Endothelial cell of umbilical vein (primary cell): Measurements from ENCODE around the gene CMTM2. TPM values are rescaled to one million over a fixed set of nuclear protein-coding genes. Genes with fewer than 3 reads are reported as not detected.

Source experiments
- BruUV-seq: library from RNA; stranded (reverse); fragments of 400-500 nt; replicated peaks from 2 replicates; lab custom pipeline; 2021; lab: Mats Ljungman, UMichigan
- CTCF ChIA-PET: fragments of 300-600, 350-600 bp; sonication (Branson Sonifier 250); formaldehyde crosslinking; loops from one replicate; lab custom pipeline; 2021; ENCODE audit warnings: antibody characterized with exemption, inconsistent platforms; lab: Charles Lee
- POLR2A ChIA-PET: fragments of 300-600, 350-600 bp; sonication (Branson Sonifier 250); formaldehyde crosslinking; loops from one replicate; lab custom pipeline; 2021; ENCODE audit warnings: antibody characterized with exemption, inconsistent platforms; lab: Charles Lee
- DNase-seq: peaks from one replicate; pipeline ENCODE4 v3.0.0-alpha.2; 2011; ENCODE audit warnings: low read depth, low spot score
- FAIRE-seq: peaks from 2 replicates; lab custom pipeline; 2011; peaks lifted over from hg19 to GRCh38; lab: Jason Lieb, UNC
- H2AFZ ChIP-seq: 2 replicates; pipeline ENCODE4 v1.6.0; 2012; ENCODE audit warnings: low read depth, low read length, control low read depth, inconsistent platforms
- H3K27ac ChIP-seq: 2 replicates; pipeline ENCODE4 v1.5.1; 2011; ENCODE audit warnings: low read depth, mild to moderate bottlenecking, control low read depth, low read length, moderate library complexity; ENCODE audit not compliant: insufficient read depth
- H3K27me3 ChIP-seq, 2 experiments: 2 replicates each; pipeline versions ENCODE4 v1.6.0 to v1.6.1; 2011; ENCODE audit warnings: low read length in 2 of 2, mixed read lengths in 1 of 2; ENCODE audit not compliant: control insufficient read depth in 2 of 2, insufficient read depth in 2 of 2
- H3K36me3 ChIP-seq, 2 experiments: 2 replicates in 1 of 2; 3 replicates in 1 of 2; pipeline ENCODE4 v1.5.1; 2011; ENCODE audit warnings: low read length in 2 of 2, mild to moderate bottlenecking in 1 of 2, moderate library complexity in 1 of 2; ENCODE audit not compliant: control insufficient read depth in 2 of 2, insufficient read depth in 2 of 2; ENCODE audit errors: extremely low read depth in 1 of 2
- H3K4me1 ChIP-seq: 3 replicates; pipeline ENCODE4 v1.5.1; 2011; ENCODE audit warnings: mild to moderate bottlenecking, low read length; ENCODE audit not compliant: control insufficient read depth, insufficient read depth; ENCODE audit errors: extremely low read depth
- H3K4me2 ChIP-seq: 2 replicates; pipeline ENCODE4 v1.6.1; 2011; ENCODE audit warnings: low read length, control low read depth, mixed read lengths; ENCODE audit not compliant: insufficient read depth
- H3K4me3 ChIP-seq, 3 experiments: fragments of 200-600 bp in 1 of 3; sonication (generic), shearing (Covaris generic) in 1 of 3; replicated peaks in 1 of 3; 2 replicates each; pipeline ENCODE4 v1.5.1; 2011 to 2016; ENCODE audit warnings: control low read depth in 3 of 3, low read length in 3 of 3, mild to moderate bottlenecking in 2 of 3, inconsistent platforms in 1 of 3, low read depth in 1 of 3, moderate library complexity in 1 of 3; ENCODE audit not compliant: insufficient read depth in 1 of 3
- H3K79me2 ChIP-seq: 2 replicates; pipeline ENCODE4 v1.6.0; 2012; ENCODE audit warnings: low read length, inconsistent platforms; ENCODE audit not compliant: control insufficient read depth, insufficient read depth
- H3K9ac ChIP-seq: replicated peaks from 2 replicates; pipeline ENCODE3; 2011; ENCODE audit warnings: low read length, control low read depth; ENCODE audit not compliant: insufficient read depth; ENCODE audit errors: extremely low read depth
- H3K9me1 ChIP-seq: replicated peaks from 3 replicates; pipeline ENCODE4 v1.6.0; 2011; ENCODE audit warnings: mild to moderate bottlenecking, low read length; ENCODE audit not compliant: control insufficient read depth, insufficient read depth; ENCODE audit errors: extremely low read depth
- H3K9me3 ChIP-seq: replicated peaks from 2 replicates; pipeline ENCODE4 v1.5.1; 2012; ENCODE audit warnings: low read length, inconsistent platforms; ENCODE audit not compliant: control insufficient read depth, insufficient read depth
- H4K20me1 ChIP-seq: replicated peaks from 2 replicates; pipeline ENCODE3; 2011; ENCODE audit warnings: mild to moderate bottlenecking, low read length; ENCODE audit not compliant: control insufficient read depth, insufficient read depth; ENCODE audit errors: extremely low read depth
- EZH2 ChIP-seq: IDR thresholded peaks from 2 replicates; pipeline ENCODE4 v1.6.1; 2012; ENCODE audit warnings: borderline replicate concordance, low read depth, mild to moderate bottlenecking, moderate library complexity, low read length, inconsistent platforms; ENCODE audit not compliant: severe bottlenecking
- FOS ChIP-seq: IDR thresholded peaks from 2 replicates; pipeline ENCODE4 v1.6.1; 2011; ENCODE audit warnings: mild to moderate bottlenecking, low read length, moderate library complexity, borderline replicate concordance; ENCODE audit not compliant: insufficient read depth
- GATA2 ChIP-seq: IDR thresholded peaks from 2 replicates; pipeline ENCODE4 v1.7.0; 2011; ENCODE audit warnings: low read depth, mild to moderate bottlenecking, moderate library complexity, mixed read lengths, low read length; ENCODE audit not compliant: insufficient read length, insufficient read depth
- POLR2A ChIP-seq: IDR thresholded peaks from 2 replicates; pipeline ENCODE4 v1.6.1; 2012; ENCODE audit warnings: low read depth, mild to moderate bottlenecking, control low read depth, low read length
- POLR2AphosphoS5 ChIP-seq: IDR thresholded peaks from 2 replicates; pipeline ENCODE4 v1.6.1; 2012; ENCODE audit warnings: low read depth, mild to moderate bottlenecking, control low read depth, low read length, moderate library complexity; ENCODE audit not compliant: insufficient read depth
- dilution Hi-C: fragments of 300-500 bp; cut with MboI; formaldehyde crosslinking; loops from one replicate; pipeline ENCODE4 v1.15.0; 2019; ENCODE audit warnings: low sequenced_read_pairs; ENCODE audit not compliant: extremely low pct_ligation_motif_present
- intact Hi-C: fragments of 100-400 bp; cut with micrococcal nuclease; formaldehyde crosslinking; loops from one replicate; pipeline ENCODE4 v1.10.0; 2022
- polyA plus RNA-seq, 4 experiments: library from polyadenylated mRNA; depleted of rRNA in 3 of 4; stranded (reverse) in 3 of 4; unstranded in 1 of 4; fragments of >200 nt; gene quantifications; 2 replicates each; pipeline versions ENCODE4 v1.2.1 to v1.2.3, GENCODE V29; 2011 to 2012; ENCODE audit warnings: missing spikeins in 1 of 4
- total RNA-seq: library from RNA; stranded (reverse); gene quantifications from 2 replicates; pipeline ENCODE4 v1.2.3, GENCODE V29; 2021

CMTM2 gene
- total and polyA plus RNA-seq, 2 donors (not counting 3 experiments of a cell fraction or from before 2014, with no cell fraction given), result not detected

GRCh38 chr16:66580605-66581209 is 1.4 kb downstream of the CMTM2 start:
- dilution Hi-C loops (no loop called here), intact Hi-C loops (no loop called here)
- POLR2A ChIA-PET, result no interaction called here

GRCh38 chr16:66581246-66581952 is 2.1 kb downstream of the CMTM2 start:
- Histone ChIP-seq H3K79me2 (no peaks in the 10 kb centered on the region), H3K27me3 (peaks cover 4 to 13% of the 10 kb centered on the region in 2 experiments), H3K4me1 (peaks cover 18% of the 10 kb centered on the region), H3K9me3 (no peaks in the 10 kb centered on the region), H2AFZ (no peak overlapping the region), H3K36me3 (no peaks in the 10 kb centered on the region), H3K27ac (no peak overlapping the region), H3K9me1 (no peaks in the 10 kb centered on the region), H3K4me2 (no peak overlapping the region), H3K9ac (no peak overlapping the region), H4K20me1 (no peaks in the 10 kb centered on the region), H3K4me3 (no peak overlapping the region)
- CTCF ChIA-PET, result interaction anchor here (1.0 to 2.0 kb wide), 6 partner anchors 8 to 292 kb away, joined by 3 to 9 read pairs (median 6); partner anchors contain the start of gene CKLF
- TF ChIP-seq POLR2AphosphoS5, result no peak
- no peak for TF ChIP-seq GATA2
- dilution Hi-C loops (no loop called here), intact Hi-C loops (no loop called here)
- DNase-seq, result no peak
- POLR2A ChIA-PET, result no interaction called here
- no TSS peak for BruUV-seq
- FAIRE-seq, result no peak

More at GRCh38 chr16:66580605-66581209, 1.4 kb downstream of the CMTM2 start:
- Histone ChIP-seq H2AFZ (no peak overlapping the region), H3K36me3 (no peaks in the 10 kb centered on the region), H3K9me3 (no peaks in the 10 kb centered on the region), H3K4me1 (peaks cover 14% of the 10 kb centered on the region), H3K9me1 (no peaks in the 10 kb centered on the region), H3K9ac (no peak overlapping the region), H3K79me2 (no peaks in the 10 kb centered on the region), H3K27me3 (peaks cover 4 to 13% of the 10 kb centered on the region in 2 experiments), H3K27ac (no peak overlapping the region), H3K4me3 (no peak overlapping the region), H3K4me2 (no peak overlapping the region), H4K20me1 (no peaks in the 10 kb centered on the region)
- FAIRE-seq (no peak), DNase-seq (no peak)
- TF ChIP-seq EZH2, result no peak
- TF ChIP-seq POLR2A, result no peak
- no peak for TF ChIP-seq FOS
- no TSS peak for BruUV-seq
- CTCF ChIA-PET, result interaction anchor here (1.0 to 1.9 kb wide), 5 partner anchors 9 to 28 kb away, joined by 3 to 7 read pairs (median 4); partner anchors contain the start of gene CKLF
